HepG2 (cell line): Measurements from ENCODE around the gene ARHGAP22.

Experiments
- AGO1 ChIP-seq: fragments of 200-400 bp; formaldehyde crosslinking; IDR thresholded peaks from 2 replicates; pipeline ENCODE4 v1.6.1; 2017; ENCODE audit warnings: mild to moderate bottlenecking, low read depth, low read length, moderate library complexity; ENCODE audit not compliant: poor library complexity, severe bottlenecking
- CAMTA2 ChIP-seq: sonication (generic); formaldehyde crosslinking; IDR thresholded peaks from 2 replicates; pipeline ENCODE4 v1.4.0; 2020; ENCODE audit warnings: mild to moderate bottlenecking, missing genetic modification reagents, borderline replicate concordance
- CTCF ChIP-seq: sonication (generic); formaldehyde crosslinking; IDR thresholded peaks from 2 replicates; pipeline ENCODE4 v1.5.0; 2020; ENCODE audit warnings: mild to moderate bottlenecking, missing genetic modification reagents, moderate library complexity
- JUN ChIP-seq: sonication (generic); formaldehyde crosslinking; IDR thresholded peaks from 2 replicates; pipeline ENCODE4 v1.4.0; 2020; ENCODE audit warnings: mild to moderate bottlenecking, missing genetic modification reagents
- KIAA2018 ChIP-seq: sonication (generic); formaldehyde crosslinking; IDR thresholded peaks from 2 replicates; pipeline ENCODE4 v1.5.0; 2020; ENCODE audit warnings: mild to moderate bottlenecking, missing genetic modification reagents, borderline replicate concordance
- POLR2A ChIP-seq, 2 experiments: IDR thresholded peaks; 2 replicates each; pipeline ENCODE4 v1.6.1; 2011; ENCODE audit warnings: low read depth in 2 of 2, low read length in 2 of 2, mild to moderate bottlenecking in 1 of 2, moderate library complexity in 1 of 2; ENCODE audit not compliant: insufficient read depth in 1 of 2
- POLR2AphosphoS2 ChIP-seq: IDR thresholded peaks from 2 replicates; pipeline ENCODE4 v1.6.1; 2011; ENCODE audit warnings: low read depth, low read length, improper control_type of control experiment
- SRF ChIP-seq: IDR thresholded peaks from 2 replicates; pipeline ENCODE4 v1.6.1; 2011; ENCODE audit warnings: mild to moderate bottlenecking, low read depth, low read length, moderate library complexity
- STAG1 ChIP-seq: sonication (generic); formaldehyde crosslinking; IDR thresholded peaks from 2 replicates; pipeline ENCODE4 v1.4.0; 2020; ENCODE audit warnings: missing genetic modification reagents
- TRAFD1 ChIP-seq: sonication (generic); formaldehyde crosslinking; IDR thresholded peaks from 2 replicates; pipeline ENCODE4 v1.5.1; 2020; ENCODE audit warnings: missing genetic modification reagents, mild to moderate bottlenecking, borderline replicate concordance
- ZBTB25 ChIP-seq: IDR thresholded peaks from 2 replicates; pipeline ENCODE4 v1.6.1; 2018; ENCODE audit warnings: missing genetic modification reagents
- ZFX ChIP-seq: sonication (generic); formaldehyde crosslinking; IDR thresholded peaks from 2 replicates; pipeline ENCODE4 v1.4.0; 2020; ENCODE audit warnings: mild to moderate bottlenecking, low read depth, missing genetic modification reagents, moderate library complexity
- ZNF136 ChIP-seq: sonication (generic); formaldehyde crosslinking; IDR thresholded peaks from 2 replicates; pipeline ENCODE4 v1.8.1; 2022; ENCODE audit warnings: low read depth, mild to moderate bottlenecking, moderate library complexity, missing genetic modification reagents
- ZNF776 ChIP-seq: sonication (generic); formaldehyde crosslinking; IDR thresholded peaks from 2 replicates; pipeline ENCODE4 v1.4.0; 2020; ENCODE audit warnings: mild to moderate bottlenecking, missing genetic modification reagents

- TF ChIP-seq CTCF (CRISPR knock-in tag), result no peak
- TF ChIP-seq CAMTA2, result no peak
- no peak for TF ChIP-seq POLR2AphosphoS2
- TF ChIP-seq ZNF776 (CRISPR knock-in tag), result no peak
- TF ChIP-seq STAG1 (CRISPR knock-in tag), result no peak
- TF ChIP-seq TRAFD1 (CRISPR knock-in tag), result no peak
- TF ChIP-seq POLR2A (IDR thresholded peaks at IDR 0.05; ENCODE audit: insufficient read depth in 1 of 2, low read depth in 2 of 2, low read length in 2 of 2), result no peak
- TF ChIP-seq ZBTB25 (CRISPR knock-in tag), result no peak
- TF ChIP-seq ZFX, result no peak
- no peak for TF ChIP-seq KIAA2018 (CRISPR knock-in tag)
- no peak for TF ChIP-seq ZNF136 (CRISPR knock-in tag)
- no peak for TF ChIP-seq JUN (CRISPR knock-in tag)
- no peak for TF ChIP-seq SRF
- no peak for TF ChIP-seq AGO1
These were observed 49.2 kb upstream of the ARHGAP22 start for GRCh38 chr10:48653944-48654698.
